GM21717 (cell line): ENCODE measurements around the gene ESPN.

Source experiments
- ATAC-seq: cut with Tn5 transposase; IDR thresholded peaks from one replicate; pipeline ENCODE4 v1.9.1; 2021; ENCODE audit warnings: mild to moderate bottlenecking, moderate library complexity; ENCODE audit not compliant: unreplicated experiment

The ESPN gene

DNA sequence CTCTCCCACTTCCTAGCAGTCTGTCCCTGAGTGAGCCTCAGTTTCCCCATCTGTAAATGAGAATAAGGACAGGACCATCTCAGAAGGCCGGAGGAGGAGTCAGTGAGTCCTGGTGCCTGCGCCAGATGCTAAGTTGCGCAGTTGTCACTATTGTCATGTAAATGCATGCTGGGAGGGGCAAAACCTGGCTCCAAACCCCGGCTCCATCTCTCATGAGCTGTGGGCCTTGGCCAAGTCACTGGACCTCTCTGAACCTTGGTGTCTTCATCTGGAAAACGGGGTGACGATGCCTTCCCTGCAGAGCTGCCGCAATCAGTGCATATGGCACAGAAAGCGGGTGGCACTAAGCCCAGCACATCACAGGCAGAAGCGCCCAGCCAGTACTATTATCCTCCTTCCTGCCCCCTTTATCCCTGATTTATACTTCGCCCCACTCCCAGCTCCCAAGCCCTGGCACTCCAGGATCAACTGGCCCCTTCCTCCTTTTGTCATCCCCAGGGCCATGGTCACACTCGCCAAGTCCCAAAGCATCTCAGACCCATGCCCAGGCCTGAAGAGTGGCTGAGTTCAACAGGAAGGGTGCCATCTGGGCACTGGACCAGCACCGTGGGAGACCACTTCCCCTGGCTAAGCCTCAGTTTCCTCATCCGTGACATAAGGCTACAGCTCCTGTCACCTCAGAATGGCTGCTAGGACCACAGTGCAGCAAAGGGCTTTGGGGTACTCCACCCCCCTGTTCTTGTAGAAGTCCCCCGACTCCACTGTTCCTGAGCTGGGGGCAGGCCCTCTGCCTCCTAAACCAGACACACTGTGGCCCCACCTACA is 71.2 kb downstream of the ESPN start:
- ATAC-seq = no peak

DNA sequence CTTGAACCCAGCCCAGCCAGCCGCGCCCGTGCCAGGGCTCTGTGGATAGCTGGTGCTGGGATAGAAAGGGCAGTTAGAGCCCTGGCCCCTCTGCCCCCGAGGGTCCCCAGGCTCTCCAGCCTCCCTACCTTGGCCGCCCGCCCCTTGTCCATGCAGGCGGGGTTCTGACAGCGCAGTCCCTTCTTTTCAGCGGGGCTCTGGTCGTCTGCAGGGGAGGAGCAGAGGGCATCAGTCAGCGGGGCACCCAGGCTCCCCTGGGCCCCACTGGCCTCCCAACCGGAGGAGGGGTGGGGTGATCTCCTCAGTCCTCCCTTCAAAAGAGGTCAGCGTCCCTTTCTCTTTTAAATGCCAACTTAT is 71.8 kb downstream of the ESPN start:
- ATAC-seq = no peak

DNA sequence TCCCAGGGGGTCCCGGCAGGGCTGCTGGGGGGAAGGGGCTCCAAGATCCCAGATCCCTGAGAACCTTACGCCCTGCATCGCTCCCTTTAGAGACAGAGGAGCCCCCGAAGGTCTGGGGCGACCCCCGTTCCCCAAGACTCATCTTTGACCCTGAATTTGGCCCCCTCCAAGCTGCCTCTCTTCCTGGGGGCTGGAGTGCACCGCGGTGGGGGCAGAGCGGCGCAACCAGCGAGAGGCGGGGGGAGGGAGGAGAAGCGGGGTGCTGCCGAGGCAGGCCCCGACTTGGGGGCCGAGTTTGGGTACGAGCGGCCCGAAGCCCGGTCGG is 72.3 kb downstream of the ESPN start:
- no peak for ATAC-seq

DNA sequence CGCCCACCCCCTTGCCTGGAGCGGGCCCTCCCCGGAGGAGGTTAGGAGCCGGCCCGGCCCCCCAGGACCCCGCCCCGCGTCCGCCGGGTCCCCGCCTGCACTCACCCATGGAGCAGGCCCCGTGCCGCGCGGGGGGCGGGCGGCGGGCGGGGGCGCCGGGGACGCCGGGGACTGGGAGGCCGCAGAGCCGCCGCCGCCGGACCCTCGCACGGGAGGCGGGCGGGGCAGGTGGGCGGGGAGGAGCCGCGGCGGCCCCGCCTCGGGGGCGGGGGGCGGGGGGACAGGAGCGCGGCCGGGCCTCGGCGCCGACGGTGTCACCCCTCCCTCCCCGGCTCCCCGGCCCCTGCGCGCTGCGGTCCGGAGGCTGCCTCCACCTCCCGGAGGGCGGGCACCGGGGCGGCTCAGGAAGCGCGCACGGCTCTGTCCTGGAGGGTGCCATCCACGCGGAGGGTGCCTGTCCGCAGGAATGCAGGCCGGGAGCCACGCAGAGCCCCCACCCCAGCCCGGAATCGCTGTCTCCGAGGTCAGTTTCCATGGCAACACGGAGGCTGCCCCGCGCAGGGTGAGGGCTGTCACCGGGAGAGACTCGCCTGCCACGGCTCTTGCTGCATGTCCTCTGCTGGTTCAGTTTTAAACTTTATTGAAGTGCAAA is 72.8 kb downstream of the ESPN start:
- ATAC-seq = no peak

DNA sequence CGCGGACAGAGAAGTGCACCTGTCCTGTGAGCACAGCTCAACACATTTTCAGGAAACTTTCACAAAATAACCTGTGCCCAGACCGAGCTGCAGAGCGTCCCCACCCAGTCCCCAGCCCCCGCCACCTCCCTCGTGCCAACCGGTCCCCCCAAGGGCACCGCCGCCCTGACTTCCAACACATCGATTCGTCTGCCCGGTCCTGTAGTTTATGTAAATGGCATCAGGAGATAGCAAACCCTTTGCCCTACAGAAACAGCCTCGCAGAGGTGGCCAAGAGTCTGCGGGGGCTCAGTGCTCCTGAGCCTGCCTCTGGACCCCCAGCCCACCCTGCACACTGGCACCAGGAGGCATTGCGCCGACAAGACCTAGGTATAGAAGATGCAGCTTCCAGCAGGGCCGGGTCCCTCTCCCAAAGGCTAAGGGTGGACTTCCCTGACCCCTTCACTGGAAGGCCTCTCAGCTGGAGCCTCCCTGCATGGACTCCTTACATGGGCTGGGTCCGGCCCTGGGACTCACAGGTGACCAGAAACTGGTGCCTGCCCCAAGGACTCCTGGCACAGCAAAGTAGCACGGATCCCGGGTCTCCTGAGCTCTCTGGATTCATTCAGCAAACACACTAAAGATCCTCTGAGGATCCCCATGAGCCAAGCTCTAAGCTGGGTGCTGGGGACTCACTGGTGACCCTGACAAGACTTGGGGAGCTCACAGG is 73.4 kb downstream of the ESPN start:
- ATAC-seq = no peak

DNA sequence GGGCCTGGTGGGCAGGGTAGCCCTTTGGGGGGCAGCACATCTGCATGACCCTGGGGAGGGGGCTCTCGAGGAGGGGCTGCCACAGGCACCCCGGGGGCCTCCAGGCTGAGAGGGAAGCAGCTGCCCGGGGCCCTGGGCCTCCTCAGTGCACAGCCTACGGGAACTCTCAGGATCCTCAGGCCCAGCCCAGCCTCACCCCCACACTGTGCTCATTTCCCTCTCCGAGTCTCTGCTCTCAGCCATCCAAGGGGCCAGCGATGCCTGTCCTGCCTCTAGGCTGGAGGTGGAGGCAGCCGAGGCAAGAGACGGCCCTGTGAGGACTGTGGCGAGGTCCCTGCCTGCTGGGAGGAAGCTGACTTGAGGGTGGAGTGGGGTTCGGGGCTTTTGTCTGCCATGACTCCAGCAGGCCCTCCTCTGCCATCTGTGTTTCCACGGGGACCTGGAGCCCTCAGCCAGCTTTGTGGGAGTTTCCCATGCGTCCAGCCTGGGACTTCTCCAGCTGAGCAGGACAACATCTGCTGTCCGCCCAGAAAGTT is 74.1 kb downstream of the ESPN start:
- no peak for ATAC-seq

DNA sequence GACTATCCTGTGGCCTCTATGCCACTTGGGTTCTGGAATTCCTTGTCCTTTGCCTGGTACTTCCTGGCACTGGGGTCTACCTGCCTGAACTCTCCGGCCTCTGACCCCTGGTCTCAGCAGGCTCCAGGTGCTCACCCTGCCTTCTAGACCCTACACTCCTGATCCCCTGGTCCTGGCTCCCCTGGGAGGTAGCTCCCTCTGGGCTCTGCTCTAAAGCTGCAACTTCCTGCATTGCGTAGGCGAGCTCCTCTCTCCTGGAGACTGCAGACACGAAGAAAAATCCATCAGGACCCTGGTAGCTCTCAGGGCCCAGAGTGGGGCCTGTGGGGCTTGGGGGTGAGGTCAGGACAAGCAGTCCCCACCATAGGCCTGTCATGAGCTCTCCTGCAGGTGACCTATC is 74.7 kb downstream of the ESPN start:
- no peak for ATAC-seq

DNA sequence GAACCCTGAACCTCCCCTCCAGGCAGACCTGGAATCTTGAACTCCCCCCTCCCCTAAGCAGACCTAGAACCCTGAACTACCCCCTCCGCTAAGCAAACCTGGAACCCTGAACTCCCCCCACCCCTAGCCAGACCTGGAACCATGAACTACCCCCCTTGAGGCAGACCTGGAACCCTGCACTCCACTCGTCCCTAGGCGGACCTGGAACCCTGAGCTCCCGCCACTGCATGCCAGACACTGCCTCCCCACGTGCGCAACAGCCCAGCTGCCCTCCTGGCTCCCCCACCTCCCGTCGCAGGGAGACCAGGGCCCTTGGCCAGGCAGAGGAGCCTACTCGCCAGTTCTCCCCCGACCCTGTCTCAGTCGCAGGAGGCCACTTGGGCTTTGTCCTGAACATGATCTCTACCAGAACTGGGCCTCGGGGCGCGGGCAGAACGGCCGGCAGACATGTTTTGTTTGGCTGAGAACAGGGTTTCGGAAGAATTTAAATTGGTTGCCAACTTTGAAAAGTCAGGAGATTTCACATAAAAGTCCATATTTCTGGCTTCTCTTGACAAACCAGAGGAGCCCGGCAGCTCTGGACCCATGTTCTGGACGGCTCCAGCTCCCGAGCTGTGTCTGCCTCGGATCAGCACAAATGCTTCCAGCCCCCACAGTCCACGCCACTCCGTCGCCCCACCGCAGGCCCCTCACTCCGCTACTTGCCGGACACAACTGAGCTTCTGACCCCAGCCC is 76.1 kb downstream of the ESPN start:
- no peak for ATAC-seq

DNA sequence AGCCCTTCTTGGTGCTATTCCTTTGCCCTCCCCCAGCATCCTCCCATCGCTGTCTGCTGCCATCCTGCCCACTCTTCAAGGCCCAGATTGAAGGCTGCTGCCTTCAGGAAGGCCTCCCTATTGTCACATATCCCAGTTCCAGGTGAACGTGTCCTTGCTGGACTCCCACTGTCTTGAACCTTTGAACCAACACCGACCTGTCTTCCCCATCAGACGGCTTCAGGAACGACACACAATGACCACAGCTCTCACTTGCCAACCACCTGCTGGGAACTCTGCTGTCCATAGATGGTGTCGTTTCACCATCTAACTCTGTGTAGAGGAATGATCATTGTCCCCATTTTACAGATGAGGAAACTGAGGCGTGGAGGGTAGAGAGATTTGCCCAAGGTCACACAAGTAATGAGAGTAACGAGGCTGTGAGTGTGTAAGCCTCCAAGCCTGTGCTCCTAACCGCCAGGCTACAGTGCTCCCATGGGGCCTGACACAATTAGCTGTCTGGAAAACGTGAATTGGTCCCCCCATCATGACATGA is 76.8 kb downstream of the ESPN start:
- no peak for ATAC-seq

DNA sequence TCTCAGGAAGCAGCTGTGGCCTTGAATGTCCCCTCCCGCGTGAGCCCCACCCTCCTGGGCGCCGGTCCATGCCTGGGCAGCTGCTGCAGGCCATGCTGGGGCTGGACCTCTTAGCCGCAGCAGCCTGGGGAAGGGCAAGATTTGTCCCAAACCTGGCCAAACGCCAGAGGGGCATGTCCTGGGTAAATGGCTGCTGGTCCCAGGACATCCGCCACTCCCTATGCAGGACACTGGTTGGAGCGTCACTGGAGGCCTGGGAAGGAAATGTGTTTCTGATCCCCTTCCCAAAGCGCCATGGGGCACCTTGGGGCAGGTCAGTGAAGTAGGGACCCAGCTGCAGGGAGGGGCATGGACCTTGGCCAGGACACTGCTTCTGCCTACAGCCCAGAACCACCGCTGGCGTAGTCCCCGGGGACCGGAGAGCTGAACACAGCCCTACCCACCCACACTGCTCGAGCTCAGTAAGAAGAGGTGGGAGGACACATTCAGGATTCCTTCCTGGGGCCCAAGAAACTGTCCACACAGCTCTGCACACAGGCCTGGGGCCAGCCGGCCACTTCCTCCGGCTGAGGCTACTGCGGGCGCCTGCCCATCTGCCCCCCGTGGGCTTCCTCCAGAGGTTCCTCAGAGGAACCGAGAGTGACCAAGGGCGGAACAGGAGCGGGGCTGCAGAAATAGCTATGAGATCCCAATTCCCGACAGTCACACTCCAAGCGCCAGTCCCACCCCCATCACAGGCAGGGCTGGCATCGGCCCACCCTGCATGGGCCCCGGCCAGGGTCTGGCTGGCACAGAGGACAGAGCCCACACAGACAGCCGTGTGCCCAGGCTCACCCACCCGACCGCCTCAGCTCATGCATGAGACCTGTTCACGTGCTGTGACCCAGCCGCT is 77.7 kb downstream of the ESPN start:
- no peak for ATAC-seq

DNA sequence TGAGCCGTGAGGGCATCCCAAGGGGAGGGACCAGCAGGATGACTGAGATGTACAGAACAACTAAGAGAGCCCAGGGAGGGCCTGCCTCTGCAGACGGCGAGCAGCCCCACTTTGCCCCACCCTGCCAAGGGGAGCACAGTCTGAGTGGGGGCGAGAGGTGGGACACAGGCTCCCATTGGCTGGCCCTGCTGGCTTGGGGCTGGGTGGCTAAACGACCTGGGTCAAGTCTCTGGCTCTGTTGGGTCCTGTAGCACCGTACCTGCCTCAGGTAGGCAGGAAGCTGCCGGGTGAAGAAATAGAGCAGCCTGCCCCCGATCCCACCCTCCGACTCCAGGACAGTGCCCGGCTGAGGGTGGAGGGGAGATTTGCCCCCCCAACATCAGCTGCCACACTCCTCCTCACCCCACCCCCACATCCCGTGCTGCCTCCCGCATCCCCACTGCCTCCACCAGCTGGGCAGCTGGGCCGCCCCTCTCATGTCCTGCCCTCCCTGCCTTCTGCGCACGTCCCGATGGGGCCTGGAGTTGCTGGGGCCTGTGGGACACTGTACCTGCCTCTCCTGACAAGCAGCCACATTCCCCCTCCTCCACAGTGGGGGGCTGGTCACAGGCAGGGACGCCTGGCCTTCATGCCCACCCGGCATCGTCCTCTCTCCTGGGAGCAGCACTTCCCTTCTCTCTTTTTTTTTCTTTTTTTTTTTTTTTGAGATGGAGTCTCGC is 79.5 kb downstream of the ESPN start:
- no peak for ATAC-seq

DNA sequence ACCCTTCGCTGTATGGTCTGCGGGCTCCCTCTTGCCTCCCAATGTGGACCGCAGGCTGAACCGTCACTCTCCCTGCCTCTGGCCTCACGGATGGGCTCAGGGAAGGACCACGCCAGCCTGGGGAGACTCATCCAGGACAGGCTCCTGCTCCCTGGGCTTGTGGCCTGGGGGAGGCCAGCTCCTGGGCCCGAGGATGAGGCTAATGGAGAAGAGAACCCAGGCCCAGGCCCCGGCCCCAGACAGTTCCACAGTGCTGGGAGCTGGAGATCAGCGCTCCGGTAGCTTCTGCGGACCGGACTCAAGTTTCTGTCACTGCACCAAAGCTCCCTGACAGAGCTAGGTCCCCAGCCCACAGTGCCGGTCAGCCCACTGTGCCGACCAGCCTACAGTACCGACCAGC is 80.3 kb downstream of the ESPN start:
- ATAC-seq = no peak

DNA sequence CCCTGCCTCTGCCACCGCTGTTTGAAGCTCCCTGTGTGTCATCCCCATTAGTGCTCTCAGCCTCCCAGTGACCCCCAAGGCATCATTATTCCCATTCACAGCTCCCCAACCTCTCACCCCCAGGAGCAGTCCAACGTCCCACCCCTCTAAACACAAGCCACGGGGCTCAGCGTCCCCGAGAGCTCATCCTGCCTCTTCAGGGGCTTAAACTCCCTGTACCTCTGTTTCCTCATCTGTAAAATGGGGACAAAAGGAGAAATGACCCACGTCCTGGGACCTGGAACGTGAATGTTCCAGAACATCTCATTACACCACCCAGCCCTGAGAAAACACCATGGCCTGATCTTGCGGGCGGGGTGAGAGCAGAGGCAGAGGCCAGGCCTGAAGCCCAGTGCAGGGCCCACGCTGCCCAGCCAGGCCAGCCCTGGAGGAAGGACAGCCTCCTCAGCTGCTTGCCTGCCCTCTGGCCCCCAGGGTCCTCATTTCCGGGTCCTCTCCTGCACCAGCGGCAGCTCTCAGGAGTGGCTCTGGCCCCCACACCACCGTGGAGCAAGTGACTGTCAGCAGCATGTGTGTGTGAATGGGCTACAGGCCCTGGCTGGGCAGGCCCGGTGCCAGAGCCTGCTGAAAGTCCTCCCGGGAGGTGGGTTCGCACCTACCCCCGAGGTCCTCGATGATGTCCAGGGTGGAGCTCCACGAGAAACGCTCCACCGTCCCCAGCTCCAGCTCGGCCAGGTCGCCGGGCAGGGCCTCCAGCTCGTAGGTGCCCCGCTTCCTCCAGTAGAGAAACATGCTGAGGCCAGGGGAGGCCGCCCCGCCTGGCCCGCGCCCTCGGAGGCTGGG is 81.0 kb downstream of the ESPN start:
- ATAC-seq = no peak

DNA sequence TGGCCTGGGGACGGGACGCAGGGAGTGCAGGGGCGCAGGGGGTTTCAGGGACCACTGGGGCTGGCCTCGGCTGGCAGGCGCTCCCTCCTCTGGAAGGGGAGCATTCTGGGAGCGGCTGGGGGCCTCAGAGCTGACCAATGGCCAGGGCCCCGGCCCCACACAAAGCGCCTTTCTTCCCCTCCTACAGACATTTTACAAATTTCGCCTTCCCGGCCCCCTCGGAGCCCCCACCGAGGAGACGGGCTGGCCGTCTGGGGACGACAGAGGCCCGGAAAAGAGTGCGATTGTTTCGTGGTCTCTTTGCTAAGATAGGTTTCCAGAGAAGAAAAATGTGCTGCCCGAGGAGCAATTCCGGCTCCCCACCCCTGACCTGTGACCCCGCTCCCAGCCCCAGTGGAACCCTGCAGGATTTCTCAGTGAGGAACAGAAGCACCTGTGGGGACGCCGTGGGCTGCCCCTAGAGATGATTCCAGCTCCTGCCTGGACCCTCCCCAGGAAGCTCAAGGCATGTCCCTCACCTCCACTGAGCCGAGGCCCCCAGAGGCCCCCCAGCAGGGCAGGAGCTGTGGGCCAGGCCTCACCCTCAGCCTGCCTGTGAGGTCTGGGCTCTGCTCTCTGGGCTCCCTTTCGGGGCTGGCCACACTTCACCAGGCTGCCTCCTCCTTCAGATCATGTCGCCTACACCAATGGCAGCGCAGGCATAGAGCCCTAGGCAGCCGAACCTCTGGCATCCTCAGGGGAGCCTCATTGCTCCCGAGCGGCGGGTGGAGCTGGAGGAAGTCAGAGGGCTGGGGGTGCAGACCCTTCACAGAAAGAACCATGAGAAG is 81.8 kb downstream of the ESPN start:
- no peak for ATAC-seq

DNA sequence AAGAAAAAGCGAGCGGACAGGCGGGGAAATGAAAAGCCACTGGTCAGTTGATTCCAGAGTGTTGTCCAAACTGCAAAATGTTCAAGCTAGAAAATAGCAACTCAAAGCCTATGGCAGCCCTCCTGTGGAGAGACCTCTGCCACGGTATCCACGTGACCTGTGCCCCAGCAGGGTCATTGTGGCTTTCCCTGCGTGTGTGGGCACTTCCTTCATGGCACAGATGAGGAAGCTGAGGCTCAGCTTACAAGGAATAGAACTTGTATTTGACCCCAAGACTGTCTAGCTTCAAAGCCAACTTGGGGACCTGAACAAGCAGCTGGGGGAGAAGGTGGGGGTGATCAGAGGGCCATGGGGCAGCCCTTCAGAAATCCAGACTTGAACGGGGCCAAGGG is 82.5 kb downstream of the ESPN start:
- ATAC-seq = no peak

DNA sequence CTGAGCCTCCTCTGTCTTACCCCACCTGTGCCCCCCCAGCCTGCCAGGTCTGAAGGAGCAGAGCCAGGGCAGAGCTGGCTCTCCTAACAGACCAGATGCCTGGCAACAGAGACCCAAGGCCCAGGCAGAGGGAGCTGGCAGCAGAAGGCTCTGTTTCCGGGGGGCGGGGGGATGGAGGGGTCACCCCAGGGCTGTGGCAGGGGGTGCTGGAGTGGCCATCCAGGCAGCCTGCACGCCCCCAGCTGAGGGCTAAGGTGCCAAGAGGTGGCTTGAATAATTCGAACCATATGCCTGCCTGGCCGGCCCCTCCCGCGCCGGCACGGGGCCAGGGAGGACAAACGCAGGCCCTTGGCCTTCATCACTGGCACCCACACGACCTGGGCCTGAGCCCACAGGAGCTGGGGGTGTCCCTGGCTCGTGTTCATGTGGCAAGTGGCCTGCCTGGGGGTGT is 82.9 kb downstream of the ESPN start:
- ATAC-seq = no peak

DNA sequence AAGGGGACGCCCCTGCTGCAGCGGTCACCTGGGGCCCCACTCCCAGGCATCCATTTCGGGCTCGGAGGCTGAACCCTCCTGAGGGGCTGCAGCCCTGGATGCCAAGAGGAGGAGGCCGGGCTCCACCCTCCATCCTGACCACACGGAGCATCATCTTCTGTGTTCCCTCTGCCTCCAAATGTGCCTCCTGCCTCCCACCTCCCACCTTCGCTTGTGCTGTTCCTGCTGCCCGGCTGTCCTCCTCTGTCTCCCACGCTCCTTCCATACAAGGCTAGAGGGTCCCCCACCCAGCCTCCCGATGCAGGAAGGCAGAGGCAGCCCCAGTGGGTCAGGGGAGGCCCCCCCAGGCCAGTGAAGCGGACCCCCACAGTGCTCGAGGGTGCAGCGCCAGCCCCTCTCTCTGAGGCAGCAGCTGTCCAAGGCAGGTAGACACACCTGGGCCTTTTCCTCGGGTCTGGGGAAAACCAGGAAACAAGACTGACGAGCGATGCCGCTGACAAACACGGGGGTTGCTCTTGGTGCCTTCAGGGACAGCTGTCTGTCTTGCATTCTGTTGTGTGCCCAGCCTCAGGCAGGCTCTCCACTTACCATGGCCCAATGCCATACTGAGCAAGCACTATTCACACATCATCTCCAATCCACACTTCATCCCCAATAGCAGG is 83.7 kb downstream of the ESPN start:
- ATAC-seq = no peak
